ENCODE results near the gene EMID1. TPM values are rescaled to one million over a fixed set of nuclear protein-coding genes. Genes with fewer than 3 reads are reported as not detected.

Gene EMID1
- polyA plus RNA-seq, 1 donor (not counting 4 experiments of a cell fraction or from before 2014, with no cell fraction given) = not detected

- no peaks in the 10 kb centered on the region for H4K20me1 ChIP-seq (ENCODE audit: control insufficient read depth, extremely low read depth, insufficient read depth, low read length)
- H3K9me1 ChIP-seq (ENCODE audit: control insufficient read depth, extremely low read depth, insufficient read depth, low read length) = no peaks in the 10 kb centered on the region
- dilution Hi-C loops (cut with MboI; ENCODE audit: extremely low pct_ligation_motif_present, low sequenced_read_pairs) = no loop called here
- no peak overlapping the region for H2AFZ ChIP-seq (ENCODE audit: control insufficient read depth, low read length)
- no peak overlapping the region for H3K27ac ChIP-seq (ENCODE audit: control insufficient read depth, insufficient read depth, low read length)
- no peaks in the 10 kb centered on the region for H3K4me1 ChIP-seq (ENCODE audit: control insufficient read depth, extremely low read depth, insufficient read depth, low read length)
- no peak overlapping the region for H3K4me2 ChIP-seq (ENCODE audit: control insufficient read depth, extremely low read depth, insufficient read depth, low read depth, low read length)
- no peak for DNase-seq (ENCODE audit: low read depth, low spot score)
- no peaks in the 10 kb centered on the region for H3K27me3 ChIP-seq (ENCODE audit: control insufficient read depth, extremely low read depth, insufficient read depth, low read length)
- no peaks in the 10 kb centered on the region for H3K36me3 ChIP-seq (ENCODE audit: control insufficient read depth in 2 of 2, extremely low read depth in 1 of 2, insufficient read depth in 2 of 2, low read length in 2 of 2)
- no peak for FAIRE-seq
- TF ChIP-seq EZH2 (IDR thresholded peaks at IDR 0.05; ENCODE audit: low read length) (no peak), CTCF (optimal IDR thresholded peaks at IDR 0.05 in 1 of 3, IDR thresholded peaks at IDR 0.05 in 1 of 3, conservative IDR thresholded peaks at IDR 0.05 in 1 of 3; ENCODE audit: extremely low read depth in 1 of 3, insufficient read depth in 2 of 3, low read length in 3 of 3) (no peak)
- no peak overlapping the region for H3K4me3 ChIP-seq (ENCODE audit: control insufficient read depth in 2 of 3, extremely low read depth in 1 of 3, insufficient read depth in 2 of 3, low read depth in 1 of 3, low read length in 3 of 3)
- H3K9ac ChIP-seq (ENCODE audit: control insufficient read depth, extremely low read depth, insufficient read depth, low read length) = no peak overlapping the region
- H3K9me3 ChIP-seq (ENCODE audit: control insufficient read depth, low read depth, low read length) = no peaks in the 10 kb centered on the region
- H3K79me2 ChIP-seq (ENCODE audit: control insufficient read depth, insufficient read depth, low read length) = no peaks in the 10 kb centered on the region
Observed at GRCh38 chr22:29165321-29166060, 40.2 kb upstream of the EMID1 start.

- Histone ChIP-seq H3K9me1 (ENCODE audit: control insufficient read depth, extremely low read depth, insufficient read depth, low read length) (no peaks in the 10 kb centered on the region), H2AFZ (ENCODE audit: control insufficient read depth, low read length) (no peak overlapping the region), H3K27ac (ENCODE audit: control insufficient read depth, insufficient read depth, low read length) (no peak overlapping the region), H3K4me1 (ENCODE audit: control insufficient read depth, extremely low read depth, insufficient read depth, low read length) (no peaks in the 10 kb centered on the region), H3K27me3 (ENCODE audit: control insufficient read depth, extremely low read depth, insufficient read depth, low read length) (no peaks in the 10 kb centered on the region), H3K4me2 (ENCODE audit: control insufficient read depth, extremely low read depth, insufficient read depth, low read depth, low read length) (no peak overlapping the region), H4K20me1 (ENCODE audit: control insufficient read depth, extremely low read depth, insufficient read depth, low read length) (no peaks in the 10 kb centered on the region), H3K4me3 (ENCODE audit: control insufficient read depth in 2 of 3, extremely low read depth in 1 of 3, insufficient read depth in 2 of 3, low read depth in 1 of 3, low read length in 3 of 3) (no peak overlapping the region), H3K36me3 (ENCODE audit: control insufficient read depth in 2 of 2, extremely low read depth in 1 of 2, insufficient read depth in 2 of 2, low read length in 2 of 2) (no peaks in the 10 kb centered on the region), H3K9ac (ENCODE audit: control insufficient read depth, extremely low read depth, insufficient read depth, low read length) (no peak overlapping the region), H3K9me3 (ENCODE audit: control insufficient read depth, low read depth, low read length) (no peaks in the 10 kb centered on the region), H3K79me2 (ENCODE audit: control insufficient read depth, insufficient read depth, low read length) (no peaks in the 10 kb centered on the region)
- no peak for TF ChIP-seq CTCF (optimal IDR thresholded peaks at IDR 0.05 in 1 of 3, IDR thresholded peaks at IDR 0.05 in 1 of 3, conservative IDR thresholded peaks at IDR 0.05 in 1 of 3; ENCODE audit: extremely low read depth in 1 of 3, insufficient read depth in 2 of 3, low read length in 3 of 3)
- no peak for TF ChIP-seq EZH2 (IDR thresholded peaks at IDR 0.05; ENCODE audit: low read length)
- no peak for FAIRE-seq
- dilution Hi-C loops (cut with MboI; ENCODE audit: extremely low pct_ligation_motif_present, low sequenced_read_pairs) = no loop called here
- no peak for DNase-seq (ENCODE audit: low read depth, low spot score)
Observed at GRCh38 chr22:29166180-29166579, 39.5 kb upstream of the EMID1 start.

Measured in keratinocyte (primary cell).